CD4-positive, alpha-beta T cell treated with Interleukin-2 at 100 ng/mL for 4 hours (primary cell): Measurements from ENCODE around the gene KICS2.

ENCODE experiments used
- DNase-seq: peaks from one replicate; pipeline ENCODE4 v3.0.0-alpha.2; 2020; ENCODE audit warnings: low spot score

KICS2 gene

GRCh38 chr12:64173456-64173855, 48.6 kb downstream of the KICS2 start:
- no peak for DNase-seq
